SK-N-SH treated with all-trans-retinoic acid at 6 μM for 48 hours (cell line): ENCODE measurements around the gene JAK1.

ENCODE experiments used
- ATAC-seq: fragments of 200-7000 bp; cut with Tn5 transposase; 3 replicates; pipeline ENCODE4 v1.9.1; 2020; ENCODE audit warnings: mild to moderate bottlenecking, moderate library complexity
- ARNTL ChIP-seq: fragments of 450-650 bp; formaldehyde crosslinking; IDR thresholded peaks from 2 replicates; pipeline ENCODE4 v1.5.0; 2020; ENCODE audit warnings: low read depth, mild to moderate bottlenecking, moderate library complexity, borderline replicate concordance
- BACH2 ChIP-seq: fragments of 250-450 bp; sonication (Bioruptor Pico); IDR thresholded peaks from 2 replicates; pipeline ENCODE4 v1.9.0; 2021; ENCODE audit warnings: mild to moderate bottlenecking, borderline replicate concordance
- CREB5 ChIP-seq: fragments of 250-450 bp; sonication (Bioruptor Pico); IDR thresholded peaks from 2 replicates; pipeline ENCODE4 v1.5.1; 2020; ENCODE audit warnings: low read depth, mild to moderate bottlenecking, moderate library complexity
- CSRNP3 ChIP-seq: fragments of 250-450 bp; sonication (Bioruptor Pico); IDR thresholded peaks from 2 replicates; pipeline ENCODE4 v1.5.1; 2021; ENCODE audit warnings: mild to moderate bottlenecking, moderate library complexity
- ESRRG ChIP-seq: fragments of 250-450 bp; sonication (Bioruptor Pico); IDR thresholded peaks from 2 replicates; pipeline ENCODE4 v1.6.1; 2021; ENCODE audit warnings: mild to moderate bottlenecking
- GLIS3 ChIP-seq: fragments of 250-450 bp; sonication (Bioruptor Pico); IDR thresholded peaks from 2 replicates; pipeline ENCODE4 v1.5.0; 2020; ENCODE audit warnings: mild to moderate bottlenecking, moderate library complexity
- ISL1 ChIP-seq: fragments of 250-450 bp; sonication (Bioruptor Pico); IDR thresholded peaks from 2 replicates; pipeline ENCODE4 v2.1.2; 2022; ENCODE audit warnings: mild to moderate bottlenecking, moderate library complexity
- PATZ1 ChIP-seq: fragments of 250-450 bp; sonication (Bioruptor Pico); IDR thresholded peaks from 2 replicates; pipeline ENCODE4 v1.8.0; 2020; ENCODE audit warnings: mild to moderate bottlenecking, moderate library complexity, borderline replicate concordance
- PPARA ChIP-seq: fragments of 250-450 bp; sonication (Bioruptor Pico); IDR thresholded peaks from 2 replicates; pipeline ENCODE4 v1.5.0; 2020; ENCODE audit warnings: mild to moderate bottlenecking, borderline replicate concordance
- RARB ChIP-seq: fragments of 250-450 bp; sonication (Bioruptor Pico); IDR thresholded peaks from 2 replicates; pipeline ENCODE4 v1.8.0; 2021; ENCODE audit warnings: mild to moderate bottlenecking, moderate library complexity
- SNAI2 ChIP-seq: fragments of 250-450 bp; sonication (Bioruptor Pico); IDR thresholded peaks from 2 replicates; pipeline ENCODE4 v1.5.0; 2020; ENCODE audit warnings: mild to moderate bottlenecking, moderate library complexity
- TCF4 ChIP-seq: fragments of 250-450 bp; sonication (Bioruptor Pico); IDR thresholded peaks from 2 replicates; pipeline ENCODE4 v1.8.0; 2021; ENCODE audit warnings: mild to moderate bottlenecking, moderate library complexity, borderline replicate concordance
- TOX ChIP-seq: fragments of 250-450 bp; sonication (Bioruptor Pico); IDR thresholded peaks from 2 replicates; pipeline ENCODE4 v1.8.0; 2021; ENCODE audit warnings: mild to moderate bottlenecking, moderate library complexity, borderline replicate concordance
- TSHZ2 ChIP-seq: fragments of 250-450 bp; sonication (Bioruptor Pico); IDR thresholded peaks from 2 replicates; pipeline ENCODE4 v1.5.0; 2020; ENCODE audit warnings: mild to moderate bottlenecking, moderate library complexity
- ZC3H10 ChIP-seq: fragments of 250-450 bp; sonication (Bioruptor Pico); IDR thresholded peaks from 2 replicates; pipeline ENCODE4 v1.5.1; 2021; ENCODE audit warnings: mild to moderate bottlenecking, moderate library complexity
- ZFP3 ChIP-seq: fragments of 250-450 bp; sonication (Bioruptor Pico); IDR thresholded peaks from 2 replicates; pipeline ENCODE4 v1.5.0; 2020; ENCODE audit warnings: mild to moderate bottlenecking, moderate library complexity
- ZFP30 ChIP-seq: fragments of 450-650 bp; formaldehyde crosslinking; IDR thresholded peaks from 2 replicates; pipeline ENCODE4 v1.5.0; 2022; ENCODE audit warnings: mild to moderate bottlenecking, moderate library complexity
- ZNF70 ChIP-seq: fragments of 450-650 bp; formaldehyde crosslinking; IDR thresholded peaks from 2 replicates; pipeline ENCODE4 v1.5.0; 2020; ENCODE audit warnings: mild to moderate bottlenecking, moderate library complexity
- ZNF8 ChIP-seq: fragments of 450-650 bp; formaldehyde crosslinking; IDR thresholded peaks from 2 replicates; pipeline ENCODE4 v1.5.0; 2020; ENCODE audit warnings: mild to moderate bottlenecking, moderate library complexity

JAK1 gene

GRCh38 chr1:64946916-64947315, 19.4 kb downstream of the JAK1 start:
- ATAC-seq: no peak
- TF ChIP-seq ZNF70 (no peak), ZFP30 (CRISPR knock-in tag) (no peak), PATZ1 (CRISPR knock-in tag) (no peak), TSHZ2 (no peak), ZC3H10 (CRISPR knock-in tag) (no peak), TOX (CRISPR knock-in tag) (no peak), PPARA (no peak), SNAI2 (CRISPR knock-in tag) (no peak), RARB (CRISPR knock-in tag) (no peak), ZFP3 (CRISPR knock-in tag) (no peak), ESRRG (CRISPR knock-in tag) (no peak), ISL1 (no peak), CSRNP3 (CRISPR knock-in tag) (no peak), TCF4 (CRISPR knock-in tag) (no peak), CREB5 (CRISPR knock-in tag) (no peak)

- TF ChIP-seq TSHZ2: no peak
- no peak for TF ChIP-seq ARNTL (CRISPR knock-in tag)
- TF ChIP-seq ZNF8 (CRISPR knock-in tag): no peak
- no peak for TF ChIP-seq ESRRG (CRISPR knock-in tag)
- no peak for TF ChIP-seq PPARA
- TF ChIP-seq TOX (CRISPR knock-in tag): no peak
- TF ChIP-seq GLIS3: no peak
- no peak for TF ChIP-seq PATZ1 (CRISPR knock-in tag)
- no peak for TF ChIP-seq ZC3H10 (CRISPR knock-in tag)
- no peak for TF ChIP-seq SNAI2 (CRISPR knock-in tag)
- TF ChIP-seq RARB (CRISPR knock-in tag): no peak
- TF ChIP-seq TCF4 (CRISPR knock-in tag): no peak
- TF ChIP-seq ZFP30 (CRISPR knock-in tag): no peak
- TF ChIP-seq ZFP3 (CRISPR knock-in tag): no peak
- no peak for TF ChIP-seq BACH2 (CRISPR knock-in tag)
- no peak for ATAC-seq
These were observed 21.4 kb downstream of the JAK1 start for GRCh38 chr1:64944913-64945312.
